ENCODE results near the gene SEPTIN5. TPM values are rescaled to one million over a fixed set of nuclear protein-coding genes. Genes with fewer than 3 reads are reported as not detected.

Gene SEPTIN5
- total and polyA plus RNA-seq, 2 experiments from 2014 or later = 4.3 to 17.2 TPM

GRCh38 chr22:19674129-19674928 lies 40.0 kb upstream of the SEPTIN5 start:
- H3K4me3 ChIP-seq = no peak overlapping the region
- H2AFZ ChIP-seq = no peak overlapping the region
- H3K36me3 Mint-ChIP-seq (ENCODE audit: low read depth) = no peaks in the 10 kb centered on the region
- no peak overlapping the region for H3K4me3 Mint-ChIP-seq
- H3K27me3 Mint-ChIP-seq (ENCODE audit: insufficient read depth, low read depth, poor library complexity) = peaks cover 7% of the 10 kb centered on the region
- no peaks in the 10 kb centered on the region for H3K27me3 ChIP-seq (ENCODE audit: insufficient read depth)
- H3K9me2 ChIP-seq (ENCODE audit: insufficient read depth) = peaks cover 12% of the 10 kb centered on the region
- H4K20me1 ChIP-seq (replicated peaks; ENCODE audit: insufficient read depth) = no peaks in the 10 kb centered on the region
- H3K4me1 ChIP-seq (ENCODE audit: insufficient read depth) = peaks cover 9% of the 10 kb centered on the region; the same call in 1 of the 2 replicates
- H3K27ac Mint-ChIP-seq = no peak overlapping the region
- ATAC-seq (no peak), DNase-seq (ENCODE audit: low spot score) (no peak)
- H3K4me1 Mint-ChIP-seq = peaks cover 8% of the 10 kb centered on the region
- H3K9me3 Mint-ChIP-seq = peaks cover 6% of the 10 kb centered on the region; the same call in 2 of the 3 replicates
- TF ChIP-seq ZNF331 (CRISPR knock-in tag; IDR thresholded peaks at IDR 0.05; ENCODE audit: low read depth) (no peak), NANOG (IDR thresholded peaks at IDR 0.05; ENCODE audit: borderline replicate concordance) (no peak), STAT1 (IDR thresholded peaks at IDR 0.05; ENCODE audit: unreplicated experiment) (no peak), JUNB (IDR thresholded peaks at IDR 0.05; ENCODE audit: unreplicated experiment) (no peak), ETS1 (IDR thresholded peaks at IDR 0.05) (no peak), EZH2phosphoT487 (IDR thresholded peaks at IDR 0.05; ENCODE audit: unreplicated experiment) (no peak), CREB1 (CRISPR knock-in tag; IDR thresholded peaks at IDR 0.05; ENCODE audit: low read depth) (no peak), EZH2 (IDR thresholded peaks at IDR 0.05; ENCODE audit: low read depth, unreplicated experiment) (no peak), POLR2AphosphoS5 (IDR thresholded peaks at IDR 0.05; ENCODE audit: low read depth) (no peak), ZNF114 (CRISPR knock-in tag; IDR thresholded peaks at IDR 0.05) (no peak), REST (IDR thresholded peaks at IDR 0.05; ENCODE audit: unreplicated experiment) (no peak)
- TF ChIP-seq, protein P1, sequence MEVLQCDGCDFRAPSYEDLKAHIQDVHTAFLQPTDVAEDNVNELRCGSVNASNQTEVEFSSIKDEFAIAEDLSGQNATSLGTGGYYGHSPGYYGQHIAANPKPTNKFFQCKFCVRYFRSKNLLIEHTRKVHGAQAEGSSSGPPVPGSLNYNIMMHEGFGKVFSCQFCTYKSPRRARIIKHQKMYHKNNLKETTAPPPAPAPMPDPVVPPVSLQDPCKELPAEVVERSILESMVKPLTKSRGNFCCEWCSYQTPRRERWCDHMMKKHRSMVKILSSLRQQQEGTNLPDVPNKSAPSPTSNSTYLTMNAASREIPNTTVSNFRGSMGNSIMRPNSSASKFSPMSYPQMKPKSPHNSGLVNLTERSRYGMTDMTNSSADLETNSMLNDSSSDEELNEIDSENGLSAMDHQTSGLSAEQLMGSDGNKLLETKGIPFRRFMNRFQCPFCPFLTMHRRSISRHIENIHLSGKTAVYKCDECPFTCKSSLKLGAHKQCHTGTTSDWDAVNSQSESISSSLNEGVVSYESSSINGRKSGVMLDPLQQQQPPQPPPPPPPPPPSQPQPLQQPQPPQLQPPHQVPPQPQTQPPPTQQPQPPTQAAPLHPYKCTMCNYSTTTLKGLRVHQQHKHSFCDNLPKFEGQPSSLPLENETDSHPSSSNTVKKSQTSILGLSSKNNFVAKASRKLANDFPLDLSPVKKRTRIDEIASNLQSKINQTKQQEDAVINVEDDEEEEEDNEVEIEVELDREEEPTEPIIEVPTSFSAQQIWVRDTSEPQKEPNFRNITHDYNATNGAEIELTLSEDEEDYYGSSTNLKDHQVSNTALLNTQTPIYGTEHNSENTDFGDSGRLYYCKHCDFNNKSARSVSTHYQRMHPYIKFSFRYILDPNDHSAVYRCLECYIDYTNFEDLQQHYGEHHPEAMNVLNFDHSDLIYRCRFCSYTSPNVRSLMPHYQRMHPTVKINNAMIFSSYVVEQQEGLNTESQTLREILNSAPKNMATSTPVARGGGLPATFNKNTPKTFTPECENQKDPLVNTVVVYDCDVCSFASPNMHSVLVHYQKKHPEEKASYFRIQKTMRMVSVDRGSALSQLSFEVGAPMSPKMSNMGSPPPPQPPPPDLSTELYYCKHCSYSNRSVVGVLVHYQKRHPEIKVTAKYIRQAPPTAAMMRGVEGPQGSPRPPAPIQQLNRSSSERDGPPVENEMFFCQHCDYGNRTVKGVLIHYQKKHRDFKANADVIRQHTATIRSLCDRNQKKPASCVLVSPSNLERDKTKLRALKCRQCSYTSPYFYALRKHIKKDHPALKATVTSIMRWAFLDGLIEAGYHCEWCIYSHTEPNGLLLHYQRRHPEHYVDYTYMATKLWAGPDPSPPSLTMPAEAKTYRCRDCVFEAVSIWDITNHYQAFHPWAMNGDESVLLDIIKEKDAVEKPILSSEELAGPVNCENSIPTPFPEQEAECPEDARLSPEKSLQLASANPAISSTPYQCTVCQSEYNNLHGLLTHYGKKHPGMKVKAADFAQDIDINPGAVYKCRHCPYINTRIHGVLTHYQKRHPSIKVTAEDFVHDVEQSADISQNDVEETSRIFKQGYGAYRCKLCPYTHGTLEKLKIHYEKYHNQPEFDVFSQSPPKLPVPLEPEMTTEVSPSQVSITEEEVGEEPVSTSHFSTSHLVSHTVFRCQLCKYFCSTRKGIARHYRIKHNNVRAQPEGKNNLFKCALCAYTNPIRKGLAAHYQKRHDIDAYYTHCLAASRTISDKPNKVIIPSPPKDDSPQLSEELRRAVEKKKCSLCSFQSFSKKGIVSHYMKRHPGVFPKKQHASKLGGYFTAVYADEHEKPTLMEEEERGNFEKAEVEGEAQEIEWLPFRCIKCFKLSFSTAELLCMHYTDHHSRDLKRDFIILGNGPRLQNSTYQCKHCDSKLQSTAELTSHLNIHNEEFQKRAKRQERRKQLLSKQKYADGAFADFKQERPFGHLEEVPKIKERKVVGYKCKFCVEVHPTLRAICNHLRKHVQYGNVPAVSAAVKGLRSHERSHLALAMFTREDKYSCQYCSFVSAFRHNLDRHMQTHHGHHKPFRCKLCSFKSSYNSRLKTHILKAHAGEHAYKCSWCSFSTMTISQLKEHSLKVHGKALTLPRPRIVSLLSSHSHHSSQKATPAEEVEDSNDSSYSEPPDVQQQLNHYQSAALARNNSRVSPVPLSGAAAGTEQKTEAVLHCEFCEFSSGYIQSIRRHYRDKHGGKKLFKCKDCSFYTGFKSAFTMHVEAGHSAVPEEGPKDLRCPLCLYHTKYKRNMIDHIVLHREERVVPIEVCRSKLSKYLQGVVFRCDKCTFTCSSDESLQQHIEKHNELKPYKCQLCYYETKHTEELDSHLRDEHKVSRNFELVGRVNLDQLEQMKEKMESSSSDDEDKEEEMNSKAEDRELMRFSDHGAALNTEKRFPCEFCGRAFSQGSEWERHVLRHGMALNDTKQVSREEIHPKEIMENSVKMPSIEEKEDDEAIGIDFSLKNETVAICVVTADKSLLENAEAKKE (CRISPR knock-in tag; IDR thresholded peaks at IDR 0.05) = no peak
- TF ChIP-seq, protein P2, sequence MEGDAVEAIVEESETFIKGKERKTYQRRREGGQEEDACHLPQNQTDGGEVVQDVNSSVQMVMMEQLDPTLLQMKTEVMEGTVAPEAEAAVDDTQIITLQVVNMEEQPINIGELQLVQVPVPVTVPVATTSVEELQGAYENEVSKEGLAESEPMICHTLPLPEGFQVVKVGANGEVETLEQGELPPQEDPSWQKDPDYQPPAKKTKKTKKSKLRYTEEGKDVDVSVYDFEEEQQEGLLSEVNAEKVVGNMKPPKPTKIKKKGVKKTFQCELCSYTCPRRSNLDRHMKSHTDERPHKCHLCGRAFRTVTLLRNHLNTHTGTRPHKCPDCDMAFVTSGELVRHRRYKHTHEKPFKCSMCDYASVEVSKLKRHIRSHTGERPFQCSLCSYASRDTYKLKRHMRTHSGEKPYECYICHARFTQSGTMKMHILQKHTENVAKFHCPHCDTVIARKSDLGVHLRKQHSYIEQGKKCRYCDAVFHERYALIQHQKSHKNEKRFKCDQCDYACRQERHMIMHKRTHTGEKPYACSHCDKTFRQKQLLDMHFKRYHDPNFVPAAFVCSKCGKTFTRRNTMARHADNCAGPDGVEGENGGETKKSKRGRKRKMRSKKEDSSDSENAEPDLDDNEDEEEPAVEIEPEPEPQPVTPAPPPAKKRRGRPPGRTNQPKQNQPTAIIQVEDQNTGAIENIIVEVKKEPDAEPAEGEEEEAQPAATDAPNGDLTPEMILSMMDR (conservative IDR thresholded peaks at IDR 0.05; ENCODE audit: low read depth in 2 of 2) = no peak
- H3K4me2 ChIP-seq = no peak overlapping the region
- H3K27ac ChIP-seq (ENCODE audit: low read depth) = no peak overlapping the region
- H3K36me3 ChIP-seq (ENCODE audit: insufficient read depth) = no peaks in the 10 kb centered on the region
- H3K79me2 ChIP-seq (replicated peaks; ENCODE audit: insufficient read depth) = no peaks in the 10 kb centered on the region
- no peaks in the 10 kb centered on the region for H3F3A ChIP-seq (replicated peaks; ENCODE audit: low read depth)
